Measurements from ENCODE around the gene TPMT. TPM values are rescaled to one million over a fixed set of nuclear protein-coding genes. Genes with fewer than 3 reads are reported as not detected.

TPMT gene
- total RNA-seq, 1 experiment from 2014 or later = 11.0 TPM

GRCh38 chr6:18087396-18088165 lies 67.3 kb downstream of the TPMT start:
- H3K9me3 Mint-ChIP-seq (ENCODE audit: unreplicated experiment) = peaks cover 17% of the 10 kb centered on the region
- no peaks in the 10 kb centered on the region for H3K4me1 Mint-ChIP-seq (ENCODE audit: low read depth, unreplicated experiment)
- no peak for DNase-seq
- H3K27ac Mint-ChIP-seq (ENCODE audit: unreplicated experiment) = no peak overlapping the region
- H3K4me3 Mint-ChIP-seq (ENCODE audit: unreplicated experiment) = no peak overlapping the region
- ChIA-PET CTCF (no interaction called here), POLR2A (no interaction called here)
- no peak for TF ChIP-seq CTCF (IDR thresholded peaks at IDR 0.05; ENCODE audit: insufficient read depth in 1 of 2, low read depth in 1 of 2, low read length in 1 of 2, severe bottlenecking in 1 of 2, unreplicated experiment in 1 of 2)
- no peak overlapping the region for H3K4me3 ChIP-seq (ENCODE audit: low read depth, low read length)
- no peaks in the 10 kb centered on the region for H3K27me3 ChIP-seq (replicated peaks; ENCODE audit: control insufficient read depth, insufficient read depth, low read length)
- no peaks in the 10 kb centered on the region for H3K4me1 ChIP-seq
- intact Hi-C loops (cut with micrococcal nuclease; ENCODE audit: unreplicated experiment) = loop anchor here (5.0 kb wide), 1 partner anchor 850 kb away; no protein-coding TSS in a partner anchor
- no peaks in the 10 kb centered on the region for H3K36me3 Mint-ChIP-seq (ENCODE audit: insufficient read depth, unreplicated experiment)
- no peaks in the 10 kb centered on the region for H3K36me3 ChIP-seq (ENCODE audit: control insufficient read depth, insufficient read depth, low read length)
- BruUV-seq (replicated peaks) = no TSS peak
- no peaks in the 10 kb centered on the region for H3K27me3 Mint-ChIP-seq (ENCODE audit: insufficient read depth, unreplicated experiment)
- peaks cover 8% of the 10 kb centered on the region; the same call in 1 of the 2 replicates for H3K9me3 ChIP-seq

GRCh38 chr6:18081025-18081668 lies 73.7 kb downstream of the TPMT start:
- Mint-ChIP-seq H3K4me3 (ENCODE audit: unreplicated experiment) (no peak overlapping the region), H3K4me1 (ENCODE audit: low read depth, unreplicated experiment) (peaks cover 7% of the 10 kb centered on the region), H3K36me3 (ENCODE audit: insufficient read depth, unreplicated experiment) (no peaks in the 10 kb centered on the region), H3K27ac (ENCODE audit: unreplicated experiment) (no peak overlapping the region), H3K27me3 (ENCODE audit: insufficient read depth, unreplicated experiment) (no peaks in the 10 kb centered on the region), H3K9me3 (ENCODE audit: unreplicated experiment) (peaks cover 14% of the 10 kb centered on the region)
- H3K4me3 ChIP-seq (ENCODE audit: low read depth, low read length) = no peak overlapping the region
- H3K9me3 ChIP-seq = no peaks in the 10 kb centered on the region
- H3K4me1 ChIP-seq = no peaks in the 10 kb centered on the region
- TF ChIP-seq CTCF (IDR thresholded peaks at IDR 0.05; ENCODE audit: insufficient read depth in 1 of 2, low read depth in 1 of 2, low read length in 1 of 2, severe bottlenecking in 1 of 2, unreplicated experiment in 1 of 2) = no peak
- BruUV-seq (replicated peaks) = no TSS peak
- CTCF ChIA-PET = no interaction called here
- DNase-seq = no peak
- intact Hi-C loops (cut with micrococcal nuclease; ENCODE audit: unreplicated experiment) = no loop called here
- POLR2A ChIA-PET = no interaction called here
- no peaks in the 10 kb centered on the region for H3K36me3 ChIP-seq (ENCODE audit: control insufficient read depth, insufficient read depth, low read length)
- H3K27me3 ChIP-seq (replicated peaks; ENCODE audit: control insufficient read depth, insufficient read depth, low read length) = no peaks in the 10 kb centered on the region

- BruUV-seq (replicated peaks) = no TSS peak
- no peak for DNase-seq
- TF ChIP-seq CTCF (IDR thresholded peaks at IDR 0.05; ENCODE audit: insufficient read depth in 1 of 2, low read depth in 1 of 2, low read length in 1 of 2, severe bottlenecking in 1 of 2, unreplicated experiment in 1 of 2) = no peak
- Mint-ChIP-seq H3K4me3 (ENCODE audit: unreplicated experiment) (no peak overlapping the region), H3K4me1 (ENCODE audit: low read depth, unreplicated experiment) (peaks cover 7% of the 10 kb centered on the region), H3K9me3 (ENCODE audit: unreplicated experiment) (peaks cover 20% of the 10 kb centered on the region), H3K27ac (ENCODE audit: unreplicated experiment) (no peak overlapping the region), H3K27me3 (ENCODE audit: insufficient read depth, unreplicated experiment) (no peaks in the 10 kb centered on the region), H3K36me3 (ENCODE audit: insufficient read depth, unreplicated experiment) (no peaks in the 10 kb centered on the region)
- POLR2A ChIA-PET = no interaction called here
- intact Hi-C loops (cut with micrococcal nuclease; ENCODE audit: unreplicated experiment) = no loop called here
- CTCF ChIA-PET = no interaction called here
- H3K27me3 ChIP-seq (replicated peaks; ENCODE audit: control insufficient read depth, insufficient read depth, low read length) = no peaks in the 10 kb centered on the region
- H3K36me3 ChIP-seq (ENCODE audit: control insufficient read depth, insufficient read depth, low read length) = no peaks in the 10 kb centered on the region
- H3K4me3 ChIP-seq (ENCODE audit: low read depth, low read length) = no peak overlapping the region
- no peaks in the 10 kb centered on the region for H3K9me3 ChIP-seq
- no peaks in the 10 kb centered on the region for H3K4me1 ChIP-seq
Observed at GRCh38 chr6:18080544-18080943, 74.3 kb downstream of the TPMT start.

Data from Caco-2 (cell line).